WTC11 (cell line): ENCODE data around the gene GPC6. TPM values are rescaled to one million over a fixed set of nuclear protein-coding genes. Genes with fewer than 3 reads are reported as not detected.

Experiments
- ATAC-seq: fragments of 200-7000 bp; cut with Tn5 transposase; 2 replicates; pipeline ENCODE4 v1.10.0; 2021; ENCODE audit warnings: mild to moderate bottlenecking, moderate library complexity
- CTCF ChIA-PET: fragments of 300-600 bp; sonication (Branson Sonifier 250); formaldehyde crosslinking; loops from one replicate; lab custom pipeline; 2021; ENCODE audit warnings: antibody characterized with exemption; lab: Charles Lee
- POLR2A ChIA-PET: fragments of 350-600 bp; sonication (Branson Sonifier 250); formaldehyde crosslinking; loops from one replicate; lab custom pipeline; 2021; ENCODE audit warnings: antibody characterized with exemption; lab: Charles Lee
- DNase-seq: peaks from one replicate; pipeline ENCODE4 v3.0.0; 2021; ENCODE audit warnings: low spot score
- H3K27ac Mint-ChIP-seq: 2 replicates; pipeline ENCODE4 v1.8.0; 2021; ENCODE audit warnings: mixed read lengths
- H3K27me3 Mint-ChIP-seq: 2 replicates; pipeline ENCODE4 v1.8.0; 2021; ENCODE audit warnings: low read depth, mild to moderate bottlenecking, moderate library complexity, mixed read lengths
- H3K36me3 Mint-ChIP-seq: 2 replicates; pipeline ENCODE4 v1.8.0; 2021; ENCODE audit warnings: mixed read lengths
- H3K4me1 Mint-ChIP-seq: 2 replicates; pipeline ENCODE4 v1.8.0; 2022; ENCODE audit warnings: mixed read lengths
- H3K4me3 Mint-ChIP-seq: 2 replicates; pipeline ENCODE4 v1.8.0; 2021; ENCODE audit warnings: mild to moderate bottlenecking, moderate library complexity, mixed read lengths
- H3K9me3 Mint-ChIP-seq: 2 replicates; pipeline ENCODE4 v1.8.0; 2021; ENCODE audit warnings: mixed read lengths
- ARID4B ChIP-seq: sonication (generic); formaldehyde crosslinking; IDR thresholded peaks from 2 replicates; pipeline ENCODE4 v1.8.0; 2023; ENCODE audit warnings: missing genetic modification reagents, mild to moderate bottlenecking, borderline replicate concordance
- ATF1 ChIP-seq: sonication (generic); formaldehyde crosslinking; IDR thresholded peaks from 2 replicates; pipeline ENCODE4 v1.8.1; 2023; ENCODE audit warnings: mild to moderate bottlenecking, moderate library complexity, missing genetic modification reagents
- CREB1 ChIP-seq: sonication (generic); formaldehyde crosslinking; IDR thresholded peaks from 2 replicates; pipeline ENCODE4 v1.8.0; 2023; ENCODE audit warnings: mild to moderate bottlenecking, missing genetic modification reagents
- EMX1 ChIP-seq: fragments of 250-450 bp; sonication (Bioruptor Pico); IDR thresholded peaks from 2 replicates; pipeline ENCODE4 v1.8.0; 2021; ENCODE audit warnings: mild to moderate bottlenecking
- ETV6 ChIP-seq: sonication (generic); formaldehyde crosslinking; IDR thresholded peaks from 2 replicates; pipeline ENCODE4 v1.8.1; 2022; ENCODE audit warnings: mild to moderate bottlenecking, missing genetic modification reagents
- GRHL2 ChIP-seq: fragments of 250-450 bp; sonication (Bioruptor Pico); IDR thresholded peaks from 2 replicates; pipeline ENCODE4 v1.8.0; 2022; ENCODE audit warnings: mild to moderate bottlenecking, moderate library complexity; ENCODE audit not compliant: insufficient replicate concordance, severe bottlenecking
- GTF2I ChIP-seq: fragments of 250-450 bp; sonication (Bioruptor Pico); conservative IDR thresholded peaks from 2 replicates; pipeline ENCODE4 v1.4.0; 2021; ENCODE audit warnings: mild to moderate bottlenecking
- MYBL2 ChIP-seq: sonication (generic); formaldehyde crosslinking; IDR thresholded peaks from 2 replicates; pipeline ENCODE4 v1.8.1; 2023; ENCODE audit warnings: mild to moderate bottlenecking, moderate library complexity, missing genetic modification reagents
- NR1H2 ChIP-seq: sonication (generic); formaldehyde crosslinking; IDR thresholded peaks from 2 replicates; pipeline ENCODE4 v1.9.0; 2021; ENCODE audit warnings: mild to moderate bottlenecking, moderate library complexity, missing genetic modification reagents
- NR3C1 ChIP-seq: sonication (generic); formaldehyde crosslinking; conservative IDR thresholded peaks from 2 replicates; pipeline ENCODE4 v1.8.1; 2023; ENCODE audit warnings: low read depth, mild to moderate bottlenecking, missing genetic modification reagents
- STAT6 ChIP-seq: sonication (generic); formaldehyde crosslinking; conservative IDR thresholded peaks from 2 replicates; pipeline ENCODE4 v1.8.1; 2023; ENCODE audit warnings: mild to moderate bottlenecking, low read depth, missing genetic modification reagents, moderate library complexity
- TEAD4 ChIP-seq: sonication (generic); formaldehyde crosslinking; IDR thresholded peaks from 2 replicates; pipeline ENCODE4 v1.8.0; 2022; ENCODE audit warnings: mild to moderate bottlenecking, missing genetic modification reagents
- ZNF121 ChIP-seq: sonication (generic); formaldehyde crosslinking; IDR thresholded peaks from 2 replicates; pipeline ENCODE4 v1.8.0; 2023; ENCODE audit warnings: missing genetic modification reagents
- ZNF263 ChIP-seq: sonication (generic); formaldehyde crosslinking; IDR thresholded peaks from 2 replicates; pipeline ENCODE4 v1.8.1; 2022; ENCODE audit warnings: low read depth, mild to moderate bottlenecking, moderate library complexity, missing genetic modification reagents
- ZNF416 ChIP-seq: fragments of 250-450 bp; sonication (Bioruptor Pico); IDR thresholded peaks from 2 replicates; pipeline ENCODE4 v1.9.0; 2021; ENCODE audit warnings: mild to moderate bottlenecking, inconsistent platforms
- ZNF425 ChIP-seq: fragments of 250-450 bp; sonication (Bioruptor Pico); conservative IDR thresholded peaks from 2 replicates; pipeline ENCODE4 v1.9.0; 2021; ENCODE audit warnings: mild to moderate bottlenecking
- total RNA-seq: library from RNA; stranded (reverse); gene quantifications from 3 replicates; pipeline ENCODE4 v1.2.3, GENCODE V29; 2021
- TF ChIP-seq, protein P1 (sequence below): fragments of 250-450 bp; sonication (Bioruptor Pico); IDR thresholded peaks from 2 replicates; pipeline ENCODE4 v1.9.0; 2021; ENCODE audit warnings: mild to moderate bottlenecking
- TF ChIP-seq, protein P2 (sequence below): sonication (generic); formaldehyde crosslinking; IDR thresholded peaks from 2 replicates; pipeline ENCODE4 v1.8.0; 2022; ENCODE audit warnings: mild to moderate bottlenecking, missing genetic modification reagents
- TF ChIP-seq, protein P3 (sequence below): sonication (generic); formaldehyde crosslinking; IDR thresholded peaks from 2 replicates; pipeline ENCODE4 v1.8.0; 2022; ENCODE audit warnings: mild to moderate bottlenecking, missing genetic modification reagents
- TF ChIP-seq, protein P4 (sequence below): sonication (generic); formaldehyde crosslinking; IDR thresholded peaks from 2 replicates; pipeline ENCODE4 v1.8.1; 2023; ENCODE audit warnings: mild to moderate bottlenecking, moderate library complexity, missing genetic modification reagents

The GPC6 gene
- total RNA-seq, 1 experiment from 2014 or later = 19.5 TPM

GRCh38 chr13:93614776-93615175 lies 388.2 kb downstream of the GPC6 start (continued):
- TF ChIP-seq STAT6 (CRISPR knock-in tag) (no peak), ZNF263 (CRISPR knock-in tag) (no peak)
- TF ChIP-seq, protein P1, sequence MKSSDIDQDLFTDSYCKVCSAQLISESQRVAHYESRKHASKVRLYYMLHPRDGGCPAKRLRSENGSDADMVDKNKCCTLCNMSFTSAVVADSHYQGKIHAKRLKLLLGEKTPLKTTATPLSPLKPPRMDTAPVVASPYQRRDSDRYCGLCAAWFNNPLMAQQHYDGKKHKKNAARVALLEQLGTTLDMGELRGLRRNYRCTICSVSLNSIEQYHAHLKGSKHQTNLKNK (CRISPR knock-in tag) = no peak
- TF ChIP-seq, all 79 proteins: peak for 0

DNA sequence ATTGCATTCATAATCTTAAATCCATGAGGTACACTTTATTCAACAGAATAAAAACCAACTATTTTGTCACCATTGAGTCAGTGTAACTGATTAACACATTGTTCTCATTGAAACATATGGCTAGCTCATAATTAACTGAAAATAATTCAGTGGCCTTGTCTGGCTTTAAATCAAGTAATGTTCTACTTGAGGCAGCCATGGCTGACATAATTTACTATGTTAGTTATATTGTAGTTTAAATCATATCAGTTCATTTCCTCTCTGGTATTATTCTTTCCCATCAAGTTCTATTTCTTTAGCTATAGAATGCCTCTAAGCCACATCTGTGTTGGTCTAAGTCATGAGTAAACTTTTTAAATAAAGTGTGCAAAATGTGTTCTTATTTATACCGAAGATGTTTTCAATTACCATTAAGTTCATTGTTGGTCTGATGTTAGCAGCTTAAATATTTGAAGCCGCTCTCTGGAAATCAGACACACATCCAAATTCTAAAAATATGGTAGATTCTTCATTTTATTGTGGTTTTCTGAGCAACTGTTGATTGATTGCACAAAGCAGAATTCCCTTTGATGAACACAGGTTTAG lies 393.7 kb downstream of the GPC6 start:
- no peak for DNase-seq
- ChIA-PET POLR2A (no interaction called here), CTCF (no interaction called here)
- peaks cover 26% of the 10 kb centered on the region for H3K4me1 Mint-ChIP-seq
- H3K4me3 Mint-ChIP-seq = no peak overlapping the region
- H3K27me3 Mint-ChIP-seq = no peaks in the 10 kb centered on the region
- no peaks in the 10 kb centered on the region for H3K36me3 Mint-ChIP-seq
- H3K9me3 Mint-ChIP-seq = no peaks in the 10 kb centered on the region
- ATAC-seq = no peak
- no peak overlapping the region for H3K27ac Mint-ChIP-seq
- TF ChIP-seq ZNF121 (CRISPR knock-in tag) (no peak), ZNF425 (CRISPR knock-in tag) (no peak), ATF1 (CRISPR knock-in tag) (no peak), NR1H2 (CRISPR knock-in tag) (no peak), TEAD4 (CRISPR knock-in tag) (no peak), EMX1 (no peak), MYBL2 (no peak), CREB1 (no peak), ETV6 (CRISPR knock-in tag) (no peak), ARID4B (CRISPR knock-in tag) (no peak), STAT6 (CRISPR knock-in tag) (no peak), GTF2I (CRISPR knock-in tag) (no peak), GRHL2 (no peak), ZNF416 (no peak), NR3C1 (CRISPR knock-in tag) (no peak)
- TF ChIP-seq, protein P2, sequence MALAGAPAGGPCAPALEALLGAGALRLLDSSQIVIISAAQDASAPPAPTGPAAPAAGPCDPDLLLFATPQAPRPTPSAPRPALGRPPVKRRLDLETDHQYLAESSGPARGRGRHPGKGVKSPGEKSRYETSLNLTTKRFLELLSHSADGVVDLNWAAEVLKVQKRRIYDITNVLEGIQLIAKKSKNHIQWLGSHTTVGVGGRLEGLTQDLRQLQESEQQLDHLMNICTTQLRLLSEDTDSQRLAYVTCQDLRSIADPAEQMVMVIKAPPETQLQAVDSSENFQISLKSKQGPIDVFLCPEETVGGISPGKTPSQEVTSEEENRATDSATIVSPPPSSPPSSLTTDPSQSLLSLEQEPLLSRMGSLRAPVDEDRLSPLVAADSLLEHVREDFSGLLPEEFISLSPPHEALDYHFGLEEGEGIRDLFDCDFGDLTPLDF (CRISPR knock-in tag) = no peak
- TF ChIP-seq, protein P3, sequence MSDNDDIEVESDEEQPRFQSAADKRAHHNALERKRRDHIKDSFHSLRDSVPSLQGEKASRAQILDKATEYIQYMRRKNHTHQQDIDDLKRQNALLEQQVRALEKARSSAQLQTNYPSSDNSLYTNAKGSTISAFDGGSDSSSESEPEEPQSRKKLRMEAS = no peak
- TF ChIP-seq, protein P4, sequence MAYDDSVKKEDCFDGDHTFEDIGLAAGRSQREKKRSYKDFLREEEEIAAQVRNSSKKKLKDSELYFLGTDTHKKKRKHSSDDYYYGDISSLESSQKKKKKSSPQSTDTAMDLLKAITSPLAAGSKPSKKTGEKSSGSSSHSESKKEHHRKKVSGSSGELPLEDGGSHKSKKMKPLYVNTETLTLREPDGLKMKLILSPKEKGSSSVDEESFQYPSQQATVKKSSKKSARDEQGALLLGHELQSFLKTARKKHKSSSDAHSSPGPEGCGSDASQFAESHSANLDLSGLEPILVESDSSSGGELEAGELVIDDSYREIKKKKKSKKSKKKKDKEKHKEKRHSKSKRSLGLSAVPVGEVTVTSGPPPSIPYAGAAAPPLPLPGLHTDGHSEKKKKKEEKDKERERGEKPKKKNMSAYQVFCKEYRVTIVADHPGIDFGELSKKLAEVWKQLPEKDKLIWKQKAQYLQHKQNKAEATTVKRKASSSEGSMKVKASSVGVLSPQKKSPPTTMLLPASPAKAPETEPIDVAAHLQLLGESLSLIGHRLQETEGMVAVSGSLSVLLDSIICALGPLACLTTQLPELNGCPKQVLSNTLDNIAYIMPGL = no peak
